Raji (cell line): ENCODE data around the gene FGD3.

Source experiments
- POLR2A ChIP-seq: IDR thresholded peaks from 2 replicates; pipeline ENCODE4 v1.6.1; 2011; ENCODE audit warnings: low read depth, low read length, control low read depth; ENCODE audit not compliant: insufficient read depth

Gene FGD3

DNA sequence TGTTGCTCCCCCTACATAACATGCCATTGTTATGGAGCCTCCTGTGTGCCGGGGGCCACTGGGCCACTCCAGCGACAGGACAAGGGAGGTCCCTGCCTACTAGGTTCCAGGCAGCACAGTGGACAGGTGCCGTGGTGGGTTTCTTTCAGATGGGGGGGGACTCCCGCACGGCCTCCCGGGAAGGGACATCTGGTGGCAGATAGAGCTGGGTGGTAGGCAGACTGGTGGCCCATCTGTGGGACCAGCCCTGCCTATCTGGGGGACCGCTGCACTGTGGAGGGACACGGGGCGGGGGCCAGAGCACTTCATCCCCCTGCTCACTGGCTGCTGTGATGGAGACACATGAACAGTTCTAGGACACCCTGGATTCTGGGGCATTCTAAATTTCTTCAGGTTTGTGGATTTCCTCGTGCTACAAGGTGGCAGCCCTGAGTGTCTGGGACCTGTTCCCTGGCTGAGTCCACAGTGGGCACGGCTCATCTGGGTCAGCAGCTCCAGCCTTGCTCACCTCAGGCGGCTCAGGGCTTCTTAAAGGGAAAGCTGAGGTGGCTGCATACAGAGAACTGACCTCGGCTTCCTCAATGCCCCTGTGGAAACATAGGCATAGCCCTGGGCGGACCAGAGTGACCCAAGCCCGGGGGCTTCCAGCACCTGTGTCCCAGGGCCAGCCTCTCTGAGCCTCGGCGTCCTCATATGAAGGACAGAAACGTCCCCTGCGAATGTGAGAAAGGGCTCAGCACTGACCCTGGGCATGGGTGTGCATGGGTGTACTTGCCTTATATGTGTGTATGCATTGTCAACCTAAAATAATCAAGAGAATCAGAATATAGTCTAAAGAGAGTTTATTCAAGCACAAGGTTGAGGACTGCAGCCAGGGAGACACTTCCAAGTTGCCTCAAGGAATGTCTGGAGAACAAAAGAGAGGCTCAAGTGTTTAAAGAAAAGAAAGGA lies 22.5 kb downstream of the FGD3 start:
- no peak for TF ChIP-seq POLR2A

DNA sequence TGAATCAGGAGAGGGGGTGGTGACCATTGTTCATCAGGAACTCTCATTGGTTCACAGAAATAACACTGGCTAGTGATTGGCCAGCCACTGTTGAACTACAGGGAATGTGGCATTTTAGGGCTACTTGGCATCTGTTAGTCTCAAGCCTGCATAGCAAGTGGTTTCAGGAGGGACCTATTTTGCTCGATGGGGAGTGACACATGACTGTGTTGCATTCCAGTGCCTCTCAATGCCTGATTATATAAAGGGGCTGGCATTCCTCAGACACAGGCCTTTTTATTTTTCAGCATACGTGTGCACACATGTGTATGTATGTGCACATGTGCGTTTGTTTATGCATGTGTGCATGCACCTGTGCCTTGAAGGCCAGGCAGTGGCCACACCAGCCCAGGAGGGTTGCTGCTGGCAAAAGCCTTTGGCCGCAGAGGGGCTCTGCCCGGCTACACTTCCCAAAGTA lies 23.2 kb downstream of the FGD3 start:
- no peak for TF ChIP-seq POLR2A

GRCh38 chr9:92971121-92971520 lies 23.8 kb downstream of the FGD3 start:
- TF ChIP-seq POLR2A = no peak

GRCh38 chr9:92971776-92972175 lies 24.5 kb downstream of the FGD3 start:
- TF ChIP-seq POLR2A = no peak

GRCh38 chr9:92973700-92974099 lies 26.4 kb downstream of the FGD3 start:
- TF ChIP-seq POLR2A = no peak

- no peak for TF ChIP-seq POLR2A
Measured at GRCh38 chr9:92974161-92974661, 26.9 kb downstream of the FGD3 start.

- TF ChIP-seq POLR2A = no peak
Measured at GRCh38 chr9:92974761-92975755, 27.7 kb downstream of the FGD3 start.

DNA sequence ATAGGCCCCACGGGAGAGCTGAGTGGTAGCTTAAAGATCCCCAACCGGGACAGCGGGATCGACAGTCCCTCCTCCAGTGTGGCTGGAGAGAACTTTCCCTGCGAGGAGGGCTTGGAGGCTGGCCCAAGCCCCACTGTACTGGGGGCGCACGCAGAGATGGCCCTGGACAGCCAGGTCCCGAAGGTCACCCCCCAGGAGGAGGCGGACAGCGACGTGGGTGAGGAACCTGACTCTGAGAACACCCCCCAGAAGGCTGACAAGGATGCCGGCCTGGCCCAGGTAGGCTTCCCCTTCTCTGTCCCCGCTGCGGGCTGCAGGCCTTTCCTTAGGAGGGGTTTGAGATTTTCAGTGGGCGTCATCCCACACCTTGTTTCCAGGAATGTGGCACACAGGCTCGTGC lies 29.1 kb downstream of the FGD3 start:
- no peak for TF ChIP-seq POLR2A

- TF ChIP-seq POLR2A = no peak
Measured at GRCh38 chr9:92977279-92977678, 30.0 kb downstream of the FGD3 start.

- TF ChIP-seq POLR2A = no peak
Measured at GRCh38 chr9:92978345-92978875, 31.1 kb downstream of the FGD3 start.

DNA sequence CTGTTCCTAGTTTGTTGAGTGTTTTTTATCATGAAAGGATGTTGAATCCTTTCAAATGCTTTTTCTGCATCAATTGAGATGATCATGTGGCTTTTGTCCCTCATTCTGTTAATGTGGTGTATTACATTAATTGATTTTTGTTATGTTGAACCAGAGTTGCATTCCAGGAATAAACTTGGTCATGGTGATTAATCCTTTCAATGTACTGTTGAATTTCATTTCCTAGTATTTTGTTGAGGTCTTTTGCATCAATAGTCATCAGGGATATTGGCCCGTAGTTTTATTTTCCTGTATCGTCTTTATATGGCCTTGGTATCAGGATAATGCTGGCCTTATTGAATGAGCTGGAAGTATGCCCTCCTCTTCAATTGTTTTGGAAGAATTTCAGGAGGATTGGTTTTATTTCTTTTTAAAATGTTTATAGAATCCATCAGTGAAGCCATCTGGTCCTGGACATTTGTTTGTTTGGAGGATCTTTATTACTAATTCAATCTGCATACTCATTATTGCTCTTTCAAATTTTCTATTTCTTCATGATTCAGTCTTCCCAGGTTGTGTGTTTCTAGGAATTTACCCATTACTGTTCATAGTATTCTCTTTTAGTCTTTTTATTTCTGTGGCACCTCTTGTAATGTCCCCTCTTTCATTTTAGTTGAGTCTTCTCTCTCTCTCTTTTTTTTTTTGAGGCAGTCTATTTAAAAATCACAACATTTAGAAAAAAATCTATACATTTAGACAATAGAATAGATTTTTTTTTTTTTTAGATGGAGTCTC lies 32.1 kb downstream of the FGD3 start:
- TF ChIP-seq POLR2A = no peak

- TF ChIP-seq POLR2A = no peak
Measured at GRCh38 chr9:92980085-92980745, 32.9 kb downstream of the FGD3 start.

- no peak for TF ChIP-seq POLR2A
Measured at GRCh38 chr9:92982130-92982529, 34.8 kb downstream of the FGD3 start.
